GM12865 (cell line): Measurements from ENCODE around the gene FRMD1.

ENCODE experiments used
- DNase-seq: peaks from one replicate; pipeline ENCODE4 v3.0.0; 2010; ENCODE audit warnings: low read depth
- H3K4me3 ChIP-seq: 2 replicates; pipeline ENCODE4 v1.5.1; 2011; ENCODE audit warnings: mild to moderate bottlenecking, low read depth, low read length, control low read depth
- CTCF ChIP-seq: IDR thresholded peaks from 2 replicates; pipeline ENCODE4 v1.5.1; 2011; ENCODE audit warnings: low read length, control low read depth, low read depth, inconsistent platforms; ENCODE audit not compliant: insufficient read depth; ENCODE audit errors: missing control alignments

The FRMD1 gene

GRCh38 chr6:168024951-168025510 is 54.0 kb downstream of the FRMD1 start:
- no peak overlapping the region for H3K4me3 ChIP-seq
- DNase-seq = no peak
- TF ChIP-seq CTCF = no peak

DNA sequence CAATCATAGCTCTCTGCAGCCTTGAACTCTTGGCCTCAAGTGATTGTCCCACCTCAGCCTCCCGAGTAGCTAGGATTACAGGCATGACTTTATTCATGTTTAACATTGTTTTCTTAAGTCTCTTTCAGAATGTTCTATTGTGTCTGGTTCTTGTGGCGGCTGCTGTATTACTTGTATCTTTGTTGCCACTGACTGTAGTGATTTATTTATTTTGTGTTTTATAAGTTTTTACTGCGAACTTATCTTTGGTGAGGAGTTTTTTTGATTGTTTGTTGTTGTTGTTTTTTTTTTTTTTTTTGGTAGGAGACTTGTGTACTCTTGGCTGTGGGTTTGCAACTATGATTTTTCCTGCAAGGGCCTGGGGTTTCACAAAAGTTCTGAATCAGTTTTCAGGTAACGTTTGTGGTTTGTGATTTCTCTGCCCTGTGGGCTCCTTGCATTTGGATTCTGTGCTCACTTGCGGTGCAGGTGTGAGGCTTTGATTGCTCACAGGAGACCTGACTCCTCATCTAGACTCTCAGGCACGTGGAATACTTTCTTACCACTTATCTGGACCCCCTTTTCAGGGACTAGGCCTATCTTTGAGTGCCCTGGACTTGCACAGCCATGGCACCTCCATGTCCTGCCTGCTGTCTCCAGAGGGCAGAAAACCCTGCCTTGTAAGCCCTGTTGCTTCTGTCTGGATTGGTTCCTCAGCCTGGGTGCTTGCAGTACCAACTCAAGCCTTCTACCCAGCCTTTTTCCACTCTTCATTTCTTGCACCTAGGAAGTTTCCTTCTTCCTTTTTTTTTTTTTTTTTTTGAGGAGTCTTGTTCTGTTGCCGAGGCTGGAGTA is 56.3 kb downstream of the FRMD1 start:
- DNase-seq = no peak
- no peak overlapping the region for H3K4me3 ChIP-seq
- no peak for TF ChIP-seq CTCF

- H3K4me3 ChIP-seq = no peak overlapping the region
- DNase-seq = no peak
- no peak for TF ChIP-seq CTCF
Observed at GRCh38 chr6:168021581-168021980, 57.4 kb downstream of the FRMD1 start.

- TF ChIP-seq CTCF = no peak
- DNase-seq = no peak
Observed at GRCh38 chr6:168020242-168020641, 58.8 kb downstream of the FRMD1 start.

DNA sequence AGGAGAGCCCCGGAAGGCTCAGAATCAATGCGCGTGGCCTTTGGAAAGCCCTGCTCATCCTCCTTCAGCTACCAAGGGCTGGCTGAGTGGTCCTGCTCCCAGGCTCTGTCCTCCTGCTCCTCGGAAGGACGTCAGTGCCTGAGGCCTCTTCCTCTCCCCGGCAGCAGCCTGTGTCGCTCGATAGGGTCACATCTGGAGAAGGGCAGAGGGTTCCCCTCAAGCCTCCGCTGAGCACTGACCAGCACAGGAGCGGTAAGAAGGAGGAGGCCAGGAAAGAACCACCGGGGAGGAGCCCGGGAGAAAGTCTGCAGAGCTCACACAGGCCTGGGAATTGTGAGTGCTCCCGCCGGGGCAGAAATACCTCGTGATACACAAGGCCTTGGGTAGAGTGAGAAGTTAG is 60.3 kb downstream of the FRMD1 start:
- no peak for DNase-seq
- H3K4me3 ChIP-seq = no peak overlapping the region

More at GRCh38 chr6:168020242-168020641, 58.8 kb downstream of the FRMD1 start:
- no peak overlapping the region for H3K4me3 ChIP-seq

DNA sequence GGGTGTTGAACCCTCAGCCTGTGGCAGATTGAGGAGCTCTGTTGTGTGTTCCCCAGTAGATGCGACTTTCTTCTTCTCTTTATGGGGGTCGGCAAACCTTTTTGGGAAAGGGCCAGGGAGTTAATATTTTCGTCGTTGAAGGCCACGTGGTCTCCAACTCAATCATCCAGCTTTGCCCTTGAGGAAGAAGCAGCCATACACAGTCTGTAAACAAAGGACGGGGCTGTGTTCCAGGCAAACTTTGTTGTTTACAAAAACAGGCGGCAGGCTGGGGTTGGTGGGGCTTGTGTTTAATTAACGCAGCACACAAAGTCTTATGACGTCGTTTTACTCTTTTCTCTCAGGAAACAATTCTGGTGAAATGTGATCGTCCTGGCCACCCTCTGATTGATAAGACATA is 61.4 kb downstream of the FRMD1 start:
- TF ChIP-seq CTCF = no peak
- no peak overlapping the region for H3K4me3 ChIP-seq
- DNase-seq = no peak

More for the DNA sequence above, 60.3 kb downstream of the FRMD1 start:
- no peak for TF ChIP-seq CTCF
